HG02938 (cell line): ENCODE results near the gene PLXNB2.

Experiments
- ATAC-seq: cut with Tn5 transposase; IDR thresholded peaks from one replicate; pipeline ENCODE4 v1.9.1; 2021; ENCODE audit warnings: mild to moderate bottlenecking, moderate library complexity; ENCODE audit not compliant: unreplicated experiment

The PLXNB2 gene

GRCh38 chr22:50269573-50269969 is 37.9 kb downstream of the PLXNB2 start:
- no peak for ATAC-seq

DNA sequence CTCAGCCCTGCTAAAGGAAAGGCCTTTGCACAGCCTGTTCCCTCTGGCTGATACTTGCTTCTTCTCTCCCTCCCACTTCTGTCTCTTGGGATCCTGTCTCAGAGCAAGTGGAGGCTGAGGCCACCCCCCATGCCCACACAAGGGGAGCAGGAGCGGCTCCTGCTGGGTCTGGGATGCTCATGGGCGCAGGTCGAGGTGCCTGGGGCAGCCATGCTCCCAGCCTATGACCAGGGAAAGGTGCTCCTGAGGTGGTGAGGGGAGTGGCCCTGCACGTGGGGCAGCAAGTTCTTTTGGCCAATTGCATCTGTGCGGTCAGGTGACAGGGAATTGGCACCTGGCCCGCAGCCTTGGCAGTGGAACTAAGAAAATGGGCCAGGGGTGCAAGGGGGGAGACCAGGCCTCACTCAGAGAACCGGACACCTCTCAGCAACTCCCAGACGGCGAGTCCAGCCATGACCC is 38.8 kb downstream of the PLXNB2 start:
- no peak for ATAC-seq

GRCh38 chr22:50267591-50268390 is 39.7 kb downstream of the PLXNB2 start:
- ATAC-seq, result no peak

GRCh38 chr22:50266994-50267393 is 40.5 kb downstream of the PLXNB2 start:
- ATAC-seq, result no peak

GRCh38 chr22:50264946-50265669 is 42.3 kb downstream of the PLXNB2 start:
- ATAC-seq, result no peak

DNA sequence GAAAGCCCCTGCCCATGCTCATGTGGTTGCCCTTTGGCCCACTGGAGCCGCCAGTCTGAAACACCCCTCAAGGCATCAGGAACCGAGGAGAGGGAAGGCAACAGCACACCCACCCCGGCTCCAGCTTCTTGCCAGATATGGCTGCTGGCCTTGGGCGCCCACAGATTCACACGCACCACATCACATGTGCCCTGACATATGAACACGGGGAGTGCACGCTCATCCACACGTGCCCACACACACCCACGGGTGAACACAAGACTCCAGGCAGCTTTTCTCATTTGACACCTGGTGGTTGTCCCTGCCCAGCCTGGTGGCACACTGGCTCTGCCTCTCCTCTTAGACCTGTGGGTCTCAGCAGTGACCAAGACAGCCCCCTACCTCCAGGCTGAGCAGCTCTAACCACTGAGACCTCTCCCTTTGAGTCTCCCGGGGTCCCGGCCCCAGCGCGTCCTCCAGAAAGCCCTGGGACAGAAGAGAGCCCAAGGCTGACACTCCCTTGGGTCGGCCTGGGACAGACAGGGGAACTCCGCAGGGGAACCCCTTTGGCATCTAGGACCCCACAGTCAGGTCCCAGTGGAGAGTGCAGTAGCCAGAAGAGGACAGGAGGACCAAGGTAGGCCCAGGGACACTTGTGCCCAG is 43.2 kb downstream of the PLXNB2 start:
- no peak for ATAC-seq

GRCh38 chr22:50262973-50263617 is 44.4 kb downstream of the PLXNB2 start:
- no peak for ATAC-seq

DNA sequence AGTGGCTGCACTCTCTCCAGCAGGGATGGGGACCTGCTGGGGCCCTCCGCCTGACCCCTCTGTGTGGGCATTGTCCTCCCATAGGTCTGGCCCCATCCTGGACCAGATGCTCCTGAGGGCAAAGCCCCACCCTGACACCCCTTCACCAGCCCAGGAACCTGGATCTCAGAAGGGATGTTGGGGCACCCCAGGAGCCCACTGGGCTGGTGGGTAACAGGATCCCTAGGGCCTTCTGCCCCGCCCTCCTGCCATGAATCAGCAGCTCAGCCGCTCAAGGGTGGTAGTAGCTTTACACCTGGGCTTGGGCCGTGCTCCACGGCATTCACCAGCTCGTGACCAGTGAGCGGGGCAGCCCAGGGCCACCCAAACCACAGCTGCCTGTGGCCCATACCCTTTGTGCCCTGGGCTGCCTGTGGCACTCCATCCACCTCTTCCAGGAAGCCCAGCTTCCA is 45.0 kb downstream of the PLXNB2 start:
- ATAC-seq, result no peak

DNA sequence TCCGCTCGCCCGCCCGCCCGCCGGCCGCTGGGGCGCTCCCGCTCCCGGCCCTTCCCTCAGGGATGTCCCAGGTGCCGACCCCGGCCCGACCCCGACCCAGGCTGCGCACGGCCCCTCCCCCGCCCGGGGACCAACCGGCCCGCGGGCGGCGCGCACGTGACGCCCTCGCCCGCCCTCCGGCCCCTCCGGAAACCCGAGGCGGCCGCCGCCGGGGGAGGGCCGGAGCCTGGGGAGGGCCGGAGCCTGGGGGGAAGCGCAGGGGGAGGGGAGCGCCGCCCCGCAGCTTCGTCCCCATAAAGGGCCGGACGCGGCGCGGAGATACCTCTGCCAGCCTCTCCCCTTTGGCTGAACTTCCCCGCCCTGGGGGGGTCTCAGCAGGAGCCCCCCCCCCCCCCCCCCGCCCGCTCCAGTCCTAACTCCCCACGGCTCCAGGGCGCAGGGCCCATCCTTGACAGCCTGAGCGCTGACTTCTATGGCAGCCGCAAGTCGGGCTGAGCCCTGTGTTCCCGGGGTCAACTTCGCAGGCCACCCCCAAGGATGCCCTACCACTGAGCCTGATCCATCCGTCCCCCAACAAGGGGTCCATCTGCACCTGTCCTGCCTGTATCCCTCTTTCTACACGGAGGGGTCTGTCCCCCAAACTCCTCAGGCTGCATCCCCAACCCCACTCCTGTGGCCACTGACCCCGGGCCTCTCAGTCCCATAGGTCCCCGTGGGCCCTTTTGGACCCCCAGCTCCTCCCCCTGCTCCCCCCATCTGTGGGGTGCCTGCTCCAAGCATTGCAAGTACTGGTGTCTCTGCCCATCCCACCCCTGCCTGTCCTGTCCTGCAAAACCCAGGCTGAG is 45.6 kb downstream of the PLXNB2 start, which contains the start of gene MAPK12:
Gene MAPK12 (minus strand): TSS at position 69 of the 845 bp plus-strand sequence. CDS start 174 bp downstream, outside the sequence.
- ATAC-seq, result no peak

DNA sequence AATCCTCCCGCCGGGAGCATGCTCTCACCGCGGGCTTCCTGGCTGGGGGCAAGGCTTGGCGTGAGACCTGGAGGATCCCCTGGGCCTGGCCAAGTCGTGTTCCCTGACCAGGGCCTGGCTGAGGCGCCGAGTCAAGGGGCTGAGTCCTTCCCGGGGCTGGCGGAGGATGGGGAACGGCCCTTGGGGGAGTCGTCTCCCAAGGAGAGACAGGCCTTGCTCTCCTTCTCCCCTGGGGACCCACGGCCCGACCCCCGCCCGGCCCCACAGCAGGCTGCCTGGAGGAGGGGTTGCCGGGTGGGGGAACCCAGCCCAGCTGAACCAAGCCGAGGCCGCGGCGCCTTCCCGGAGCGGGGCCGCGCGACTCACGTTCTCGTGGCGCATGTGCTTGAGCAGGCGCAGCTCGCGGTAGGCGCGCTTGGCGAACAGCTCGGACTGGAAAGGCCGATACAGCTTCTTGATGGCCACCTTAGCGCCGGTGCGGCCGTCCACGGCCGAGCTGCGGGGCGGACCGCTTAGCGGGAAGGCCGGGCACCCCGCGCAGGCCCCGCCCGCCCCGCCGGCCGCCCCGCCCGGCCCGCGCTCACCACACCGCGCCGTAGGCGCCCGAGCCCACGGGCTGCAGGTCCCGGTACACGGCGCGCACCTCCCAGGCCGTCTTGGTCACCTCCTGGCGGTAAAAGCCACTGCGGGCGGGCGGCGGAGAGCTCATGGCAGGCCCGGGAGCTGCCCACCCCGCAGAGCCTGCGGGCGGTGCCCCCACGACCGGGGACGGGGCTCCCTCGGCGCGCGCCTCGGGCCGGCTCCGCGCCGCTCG is 46.4 kb downstream of the PLXNB2 start:
- no peak for ATAC-seq

- no peak for ATAC-seq
These were observed 47.0 kb downstream of the PLXNB2 start for GRCh38 chr22:50260434-50260800.

DNA sequence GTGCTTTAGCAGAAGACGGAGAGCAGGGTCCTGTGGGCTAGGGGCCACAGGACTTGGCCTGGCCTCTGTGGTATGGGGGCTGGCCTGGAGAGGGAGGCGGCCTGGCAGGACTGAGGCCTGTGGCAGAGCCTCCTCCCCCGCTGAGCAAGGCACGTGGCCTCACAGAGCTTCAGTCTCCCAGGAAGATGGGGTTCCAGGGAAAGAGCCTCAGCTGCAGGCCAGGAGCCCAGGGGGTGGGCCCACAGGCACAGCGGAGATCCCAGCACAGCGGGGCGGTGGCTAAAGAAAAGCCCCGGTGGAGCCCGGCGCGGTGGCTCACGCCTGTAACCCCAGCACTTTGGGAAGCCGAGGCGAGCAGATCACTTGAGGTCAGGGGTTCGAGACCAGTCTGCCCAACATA is 48.1 kb downstream of the PLXNB2 start:
- ATAC-seq, result no peak

DNA sequence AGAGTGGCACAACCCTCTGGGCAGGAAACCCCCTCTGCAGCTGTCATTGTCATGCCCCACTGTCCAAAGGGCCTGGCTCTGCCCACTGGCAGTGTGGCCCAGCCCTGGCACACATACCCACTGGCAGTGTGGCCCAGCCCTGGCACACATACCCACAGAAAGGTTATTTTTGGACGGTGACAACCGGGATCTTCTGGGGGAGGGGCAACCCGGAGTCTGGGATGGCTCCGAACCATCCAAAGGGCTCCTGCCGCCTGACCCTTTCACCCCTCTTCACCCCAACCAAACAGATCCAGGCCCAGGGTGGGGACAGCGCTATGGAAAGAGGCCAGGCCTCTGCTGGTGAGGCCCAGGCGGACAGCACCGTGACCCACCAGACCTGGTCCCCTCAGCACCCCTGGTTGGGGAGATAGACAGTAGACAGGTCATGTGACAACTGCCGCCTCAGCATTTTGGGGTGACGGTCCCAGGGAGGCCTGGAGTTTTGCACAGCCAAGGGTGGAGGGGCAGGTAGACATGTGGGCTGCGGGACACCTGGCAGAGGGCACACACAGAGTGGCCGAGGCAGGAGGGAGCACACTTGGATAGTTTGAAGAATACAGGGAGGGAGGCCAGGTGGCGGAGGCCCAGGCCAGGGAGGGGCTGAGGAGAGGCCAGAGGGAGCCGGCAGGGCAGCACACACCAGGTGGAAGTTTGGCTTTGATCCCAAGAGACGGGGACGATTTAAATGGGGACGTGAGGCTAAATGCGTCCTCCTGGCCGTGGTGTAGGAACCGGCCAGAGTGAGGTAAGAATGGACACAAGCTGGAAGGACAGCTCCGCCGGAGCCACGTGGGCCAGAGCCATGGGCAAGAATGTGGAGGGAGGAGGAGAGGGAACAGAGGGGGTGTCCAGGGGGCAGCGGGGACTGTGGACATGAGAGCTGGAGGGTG is 48.8 kb downstream of the PLXNB2 start:
- no peak for ATAC-seq

GRCh38 chr22:50257451-50258360 is 49.7 kb downstream of the PLXNB2 start:
- ATAC-seq, result no peak

GRCh38 chr22:50257041-50257440 is 50.4 kb downstream of the PLXNB2 start:
- no peak for ATAC-seq

- no peak for ATAC-seq
These were observed 51.1 kb downstream of the PLXNB2 start for GRCh38 chr22:50256258-50256862.

DNA sequence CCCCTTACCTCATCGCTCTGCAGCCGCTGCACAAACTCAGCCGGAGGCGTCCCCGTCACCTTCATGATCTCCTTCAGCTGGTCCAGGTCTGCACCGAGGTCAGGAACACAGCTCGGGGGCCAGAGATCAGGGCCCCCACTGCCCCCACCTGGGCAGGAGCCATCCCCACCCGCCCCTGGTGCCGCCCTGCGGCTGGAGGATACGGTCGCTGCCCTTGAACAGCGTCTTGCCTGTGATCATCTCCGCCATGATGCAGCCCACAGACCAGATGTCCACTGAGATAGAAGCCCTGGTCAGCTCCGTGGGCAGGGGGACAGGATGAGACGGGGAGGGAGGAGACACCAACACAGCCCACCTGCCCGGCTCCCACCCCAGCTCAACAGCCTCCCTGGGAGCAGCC is 51.8 kb downstream of the PLXNB2 start:
- ATAC-seq, result no peak
